Activated CD8-positive, alpha-beta memory T cell treated with anti-CD3 and anti-CD28 coated beads, Interleukin-2, amount 50 U/mL, for 24 hours (primary cell): Measurements from ENCODE around the gene MARVELD1.

Experiments used
- DNase-seq: peaks from one replicate; pipeline ENCODE4 v3.0.0-alpha.2; 2020; ENCODE audit errors: extremely low read depth

MARVELD1 gene

DNA sequence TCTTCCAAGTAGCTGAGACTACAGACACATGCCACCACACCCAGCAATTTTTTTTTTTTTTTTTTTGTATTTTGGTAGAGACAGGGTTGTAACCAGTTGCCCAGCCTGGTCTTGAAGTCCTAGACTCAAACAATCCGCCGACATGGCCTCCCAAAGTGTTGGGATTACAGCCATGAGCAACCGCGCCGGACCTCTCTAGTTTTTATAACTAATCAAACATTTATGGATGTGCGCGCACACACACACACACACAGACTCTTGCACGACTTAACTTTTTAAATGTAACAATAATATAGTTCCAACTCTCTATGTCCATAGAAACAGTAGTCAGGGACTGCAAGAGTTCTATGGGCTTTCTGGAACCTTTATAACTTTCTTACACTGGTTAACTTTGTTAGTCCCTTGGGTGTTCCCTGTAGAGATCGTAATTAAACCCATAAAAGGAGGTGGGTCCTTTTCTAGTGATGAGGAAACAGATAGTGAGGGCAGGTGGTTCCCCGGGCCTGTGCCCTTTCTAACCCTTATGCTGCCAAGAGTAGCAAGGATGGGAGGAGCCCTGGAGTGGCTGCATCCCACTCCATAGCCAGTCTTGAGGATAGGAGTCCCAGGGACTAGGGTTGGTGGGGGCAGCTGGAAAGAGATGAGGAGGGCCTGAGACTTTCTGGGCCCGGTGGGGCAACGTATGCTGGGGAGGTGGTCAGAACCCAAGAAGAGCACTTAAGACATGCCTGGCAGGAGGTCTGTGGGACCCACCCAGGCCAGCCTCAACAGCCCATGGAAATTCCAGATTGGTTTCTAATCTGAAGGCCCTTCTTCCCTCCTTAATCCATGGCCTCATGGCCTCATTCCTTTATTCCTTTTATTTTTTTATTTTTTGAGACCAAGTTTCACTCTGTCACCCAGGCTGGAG lies 8.6 kb downstream of the MARVELD1 start:
- no peak for DNase-seq

DNA sequence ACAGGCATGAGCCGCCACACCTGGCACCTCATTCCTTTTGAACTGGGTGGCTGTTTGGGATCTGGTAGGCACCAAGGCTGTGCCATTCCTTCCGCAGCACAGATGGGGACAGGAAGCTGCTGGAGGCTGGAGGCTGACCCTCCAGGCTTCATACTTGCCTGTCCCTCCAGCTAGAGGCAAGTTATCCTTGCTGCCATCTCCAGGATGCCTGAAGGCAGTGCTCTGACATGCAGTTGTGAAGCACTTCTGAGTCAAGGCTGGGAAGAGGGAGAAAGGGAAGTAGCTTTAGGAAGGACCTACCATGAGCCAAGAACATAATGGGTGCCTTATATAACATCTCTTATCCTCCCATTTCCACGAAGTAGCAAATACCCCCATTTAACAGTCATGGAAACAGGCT lies 9.5 kb downstream of the MARVELD1 start:
- no peak for DNase-seq

DNA sequence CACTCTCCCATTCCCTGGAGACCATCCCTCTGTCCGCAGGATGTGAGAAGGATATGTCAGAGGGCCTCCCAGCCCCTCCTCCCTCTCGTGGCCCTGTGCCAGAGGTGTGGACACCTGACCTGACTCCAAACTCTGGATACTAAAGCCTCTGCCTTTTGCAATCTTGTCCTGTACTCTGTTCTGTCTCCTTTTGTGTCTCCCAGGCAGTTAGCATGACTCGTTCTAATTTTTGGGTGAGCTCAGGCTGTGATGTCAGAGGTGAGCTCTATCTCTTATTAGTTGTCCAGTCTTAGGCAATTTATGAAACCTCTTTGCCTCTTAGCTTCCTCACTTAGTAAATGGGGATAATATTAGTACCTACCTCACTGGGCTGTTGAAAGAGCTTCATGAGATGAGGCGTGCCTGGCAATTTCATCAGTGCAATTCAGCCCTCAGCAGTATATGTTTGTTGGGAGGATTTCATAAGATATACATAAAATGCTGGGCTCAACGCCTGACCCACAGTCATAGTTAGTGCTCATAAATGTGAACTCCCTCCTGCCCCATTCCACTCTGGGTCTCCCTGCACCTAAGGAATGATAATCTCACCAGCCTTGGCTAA lies 10.9 kb downstream of the MARVELD1 start:
- DNase-seq: no peak

DNA sequence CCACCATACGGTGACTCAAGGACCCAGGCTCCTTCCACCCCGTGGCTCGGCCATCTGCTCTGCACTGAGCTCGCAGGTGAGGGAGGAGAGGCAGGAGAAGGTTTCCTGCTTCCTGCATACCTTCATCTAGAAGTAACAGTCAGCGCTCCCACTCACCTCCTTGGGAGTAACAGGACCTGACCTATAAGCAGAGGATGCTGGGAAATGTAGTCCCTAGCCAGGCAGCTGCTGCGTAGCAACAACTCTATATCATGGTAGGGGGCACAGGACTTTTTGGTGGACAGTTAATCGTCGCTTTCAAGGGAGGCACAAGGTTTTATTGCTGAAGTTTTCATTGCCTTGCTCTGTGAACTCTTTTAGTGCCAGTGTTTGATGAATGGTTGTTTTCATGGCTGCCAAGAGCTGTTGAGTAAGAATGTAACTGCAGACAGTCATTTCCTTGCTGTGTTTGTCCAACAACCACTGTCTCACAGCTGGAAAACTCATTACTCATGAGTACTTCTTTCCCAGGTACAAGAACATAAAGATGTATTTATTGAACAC lies 13.2 kb downstream of the MARVELD1 start:
- DNase-seq: no peak

DNA sequence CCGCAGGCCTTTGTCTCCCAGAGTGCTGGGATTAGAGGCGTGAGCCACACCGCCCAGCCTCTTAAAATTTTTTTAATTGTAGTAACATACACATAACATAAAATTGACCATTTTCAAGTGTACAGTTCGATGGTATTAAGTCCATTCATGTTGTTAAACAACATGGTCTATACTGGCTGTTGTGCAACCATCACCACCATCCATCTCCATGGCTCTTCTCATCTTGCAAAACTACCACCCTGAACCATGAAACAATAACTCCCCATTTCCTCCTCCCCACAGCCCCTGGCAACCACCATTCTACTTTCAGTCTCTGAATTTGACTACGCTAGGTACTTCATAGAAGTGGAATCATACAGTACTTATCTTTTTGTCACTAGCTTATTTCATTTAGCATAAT lies 15.5 kb downstream of the MARVELD1 start:
- DNase-seq: no peak

DNA sequence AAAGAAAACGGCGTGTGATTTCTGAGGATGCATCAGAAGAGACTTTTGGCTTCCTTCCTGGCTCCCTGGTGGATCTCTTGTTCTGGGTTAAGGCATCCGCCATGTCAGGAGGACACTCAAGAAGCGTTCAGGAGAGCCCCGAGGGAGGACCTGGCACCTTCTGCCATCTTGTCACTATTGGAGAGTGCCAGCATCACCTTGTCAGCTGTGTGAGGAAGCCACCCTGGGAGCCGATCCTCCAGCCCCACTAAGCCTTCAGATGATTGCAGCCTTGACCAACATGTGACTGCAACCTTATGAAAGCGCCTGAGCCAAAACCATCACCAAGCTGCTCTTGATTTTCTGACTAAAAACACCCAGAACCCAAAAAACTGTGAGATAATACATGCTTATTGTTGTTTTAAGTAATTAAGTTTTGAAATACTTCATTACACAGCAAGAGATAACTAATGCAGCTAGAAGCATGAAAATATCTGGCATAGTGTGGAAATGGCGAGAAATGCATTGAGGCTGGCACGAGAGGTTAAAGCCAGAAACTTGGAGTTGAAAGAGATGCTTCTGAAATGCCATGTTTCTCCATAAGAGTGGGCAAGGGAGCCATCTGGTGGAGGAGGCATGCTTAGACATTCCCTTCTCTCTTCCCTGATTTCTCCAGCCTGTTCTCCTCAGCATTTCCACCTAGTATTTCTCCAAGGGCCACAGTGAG lies 18.0 kb downstream of the MARVELD1 start:
- no peak for DNase-seq

DNA sequence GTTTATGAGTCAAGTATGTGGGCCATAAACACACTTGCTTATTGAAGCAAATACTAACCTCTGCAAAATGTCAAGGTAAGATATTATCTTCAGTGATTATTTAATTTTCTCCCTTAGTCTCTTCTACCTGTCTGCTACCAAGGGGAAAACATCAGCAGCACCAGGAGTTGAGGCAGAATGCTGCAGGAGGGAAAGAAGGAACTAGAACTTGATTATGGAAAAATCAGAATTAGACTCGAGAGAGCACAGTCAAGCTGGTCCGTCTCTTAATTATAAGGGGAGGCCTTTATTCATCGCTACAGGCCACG lies 18.5 kb downstream of the MARVELD1 start:
- no peak for DNase-seq

DNA sequence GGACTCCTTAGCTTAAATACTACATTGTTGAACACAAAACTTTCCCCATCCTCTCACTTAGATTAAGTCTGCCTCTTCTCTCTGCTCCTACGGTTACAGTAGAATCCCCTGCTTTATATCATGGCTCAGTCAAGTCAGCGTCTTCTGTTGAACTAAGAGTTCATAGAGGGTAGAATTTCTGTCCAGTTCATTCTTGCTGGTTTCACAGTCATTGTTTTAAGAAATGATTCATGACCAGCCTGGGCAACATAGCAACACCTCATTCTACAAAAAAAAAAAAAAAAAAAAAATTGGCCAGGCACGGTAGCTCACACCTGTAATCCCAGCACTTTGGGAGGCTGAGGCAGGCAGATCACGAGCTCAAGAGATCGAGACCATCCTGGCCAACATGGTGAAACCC lies 19.7 kb downstream of the MARVELD1 start:
- no peak for DNase-seq

DNA sequence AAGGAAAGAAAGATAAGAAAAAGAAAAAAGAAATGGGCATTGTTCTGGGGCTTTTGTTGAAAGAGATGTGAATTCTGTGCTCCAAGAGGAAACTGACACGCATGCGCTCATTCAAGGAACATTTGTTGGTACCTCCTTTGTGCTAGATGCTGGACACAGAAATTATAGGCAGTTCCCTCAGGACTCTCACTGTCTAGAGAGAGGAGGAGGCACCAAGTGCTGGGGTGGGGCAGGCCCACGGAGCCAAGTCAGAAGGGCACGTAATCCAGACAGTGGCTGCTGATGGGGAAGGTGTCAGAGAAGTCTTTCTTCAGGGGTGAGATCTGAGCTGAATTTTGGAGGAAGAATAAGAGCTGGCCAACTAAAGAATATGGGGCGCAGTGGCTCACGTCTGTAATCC lies 20.5 kb downstream of the MARVELD1 start:
- DNase-seq: no peak

DNA sequence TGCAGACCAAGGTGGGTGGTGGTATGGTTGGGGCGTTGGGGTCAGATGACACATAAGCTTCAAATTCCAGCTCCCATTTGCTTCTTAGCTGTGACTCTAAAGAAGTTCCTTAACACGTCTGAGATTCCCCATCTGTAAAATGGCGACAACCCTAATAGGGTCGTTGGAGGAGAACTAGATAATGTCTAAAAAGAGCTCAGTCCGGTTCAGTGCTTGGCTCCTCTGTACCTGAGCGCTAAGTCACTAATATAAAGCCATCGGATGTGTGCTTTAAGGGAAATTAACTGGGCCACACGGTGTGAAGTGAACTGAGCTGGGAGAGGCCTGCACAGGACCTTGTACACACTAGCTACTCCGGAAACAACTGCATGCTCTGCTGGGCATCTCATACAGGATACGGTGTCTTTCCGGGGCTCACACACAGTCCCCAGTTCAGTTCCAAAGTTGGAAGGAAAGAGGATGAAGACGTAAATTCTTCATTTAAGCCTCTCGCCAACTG lies 22.9 kb downstream of the MARVELD1 start:
- DNase-seq: no peak

DNA sequence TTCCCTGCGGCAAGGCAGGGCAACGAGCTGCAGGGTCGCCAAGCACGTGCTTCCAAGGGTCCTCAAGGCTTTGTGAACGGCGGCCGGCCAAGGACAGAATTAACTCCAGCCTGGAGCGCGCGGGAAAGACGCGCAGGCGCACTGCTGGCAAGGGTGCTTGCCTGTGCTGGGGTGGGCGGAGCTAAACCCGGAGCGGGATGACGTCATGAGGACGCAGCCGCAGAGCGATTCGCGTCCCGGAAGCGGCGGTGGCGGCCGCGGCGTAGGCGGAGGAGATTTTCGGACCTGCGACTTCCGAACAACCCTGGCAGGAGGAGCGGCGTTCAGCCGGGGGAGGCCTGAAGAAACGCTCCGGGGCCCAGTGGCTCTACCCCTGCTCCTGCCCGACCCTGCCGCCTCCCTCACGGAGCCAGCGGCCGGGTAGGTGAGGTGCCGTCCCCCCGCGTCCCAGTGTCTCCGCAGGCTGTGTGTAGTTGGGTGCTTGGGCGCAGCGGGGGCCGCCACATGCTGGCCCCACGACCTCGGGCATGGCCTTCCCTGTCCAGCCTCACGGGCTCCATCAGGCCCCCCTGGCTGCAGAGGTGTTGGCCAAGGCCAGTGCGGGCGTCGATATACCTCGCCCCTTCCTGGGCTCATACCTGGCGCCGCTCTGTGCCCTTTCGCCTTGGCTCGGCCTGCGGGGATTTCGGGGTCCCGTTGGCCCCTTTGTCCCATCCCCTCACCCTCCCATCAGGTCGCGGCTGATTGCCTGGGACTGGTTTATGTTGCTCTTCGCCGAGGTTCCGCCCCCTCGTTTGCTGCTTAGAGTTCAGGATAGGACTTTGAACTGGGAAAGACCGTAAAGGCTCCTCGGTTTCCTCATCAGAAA lies 23.6 kb downstream of the MARVELD1 start, which contains the start of gene ZFYVE27:
Gene ZFYVE27 (plus strand): TSS at position 227 of the 868 bp plus-strand sequence. CDS start 1,350 bp downstream, outside the sequence.
- peak; percentile 91 for DNase-seq

DNA sequence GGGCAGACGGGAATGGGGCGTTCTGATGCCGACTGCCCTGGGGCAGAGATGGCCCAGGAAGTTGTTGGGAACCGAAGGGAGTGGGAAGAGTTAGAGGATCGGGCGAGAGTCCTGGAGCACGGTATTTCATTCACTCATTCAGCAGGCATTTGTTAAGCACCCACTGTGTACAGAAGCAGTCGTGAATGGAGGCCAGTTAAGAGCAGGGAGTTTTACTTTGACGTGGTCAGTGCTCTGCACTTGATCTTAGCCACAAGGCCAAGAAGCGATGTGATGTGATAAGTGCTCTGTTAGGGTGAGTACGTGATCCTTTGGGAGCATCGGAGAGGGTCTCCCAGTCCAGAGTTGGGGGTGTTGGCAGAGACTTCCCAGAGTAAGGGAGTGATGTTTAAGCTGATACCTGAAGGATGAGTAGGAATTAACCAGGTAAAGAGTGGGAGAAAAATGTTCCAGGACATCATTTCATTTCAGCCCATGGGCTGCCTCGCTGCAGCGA lies 24.3 kb downstream of the MARVELD1 start:
- no peak for DNase-seq

DNA sequence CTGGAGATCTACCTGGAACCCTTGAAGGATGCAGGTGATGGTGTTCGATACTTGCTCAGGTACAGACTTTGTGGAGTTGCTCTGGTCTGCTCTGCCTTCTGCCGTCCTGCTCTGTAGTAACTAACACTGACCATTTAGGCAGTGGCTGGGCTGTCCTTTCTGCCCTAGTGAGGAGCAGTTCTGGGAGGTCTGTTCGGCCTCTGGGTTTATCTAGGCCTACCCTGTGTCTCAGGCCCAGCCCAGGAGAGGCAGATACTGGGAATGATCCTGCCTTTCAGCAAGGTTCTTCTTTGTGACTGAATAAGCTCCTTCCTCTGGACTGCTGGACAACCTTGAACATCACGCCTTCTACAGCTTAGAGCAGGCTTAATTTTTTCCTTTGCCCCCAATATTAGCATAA lies 25.1 kb downstream of the MARVELD1 start:
- DNase-seq: no peak

DNA sequence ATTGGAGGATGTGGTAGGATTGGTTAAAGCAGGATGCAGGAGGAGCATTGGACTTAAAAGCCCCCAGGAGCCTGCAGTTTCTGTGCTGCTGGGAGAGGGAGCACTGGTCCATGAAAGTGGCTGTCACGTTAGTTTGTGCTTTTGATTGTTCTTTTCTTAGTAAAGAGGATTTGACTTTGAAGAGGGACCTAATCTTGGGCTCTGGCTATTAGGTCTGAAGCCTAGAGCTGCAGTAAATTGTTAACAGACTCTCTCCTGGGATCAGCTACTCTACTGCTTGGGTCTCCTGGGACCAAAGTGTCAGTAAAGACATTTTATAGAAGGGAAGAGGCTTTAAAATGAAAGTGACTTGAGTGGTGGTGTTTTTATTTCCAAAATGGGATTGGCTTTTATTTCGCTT lies 27.1 kb downstream of the MARVELD1 start:
- no peak for DNase-seq

DNA sequence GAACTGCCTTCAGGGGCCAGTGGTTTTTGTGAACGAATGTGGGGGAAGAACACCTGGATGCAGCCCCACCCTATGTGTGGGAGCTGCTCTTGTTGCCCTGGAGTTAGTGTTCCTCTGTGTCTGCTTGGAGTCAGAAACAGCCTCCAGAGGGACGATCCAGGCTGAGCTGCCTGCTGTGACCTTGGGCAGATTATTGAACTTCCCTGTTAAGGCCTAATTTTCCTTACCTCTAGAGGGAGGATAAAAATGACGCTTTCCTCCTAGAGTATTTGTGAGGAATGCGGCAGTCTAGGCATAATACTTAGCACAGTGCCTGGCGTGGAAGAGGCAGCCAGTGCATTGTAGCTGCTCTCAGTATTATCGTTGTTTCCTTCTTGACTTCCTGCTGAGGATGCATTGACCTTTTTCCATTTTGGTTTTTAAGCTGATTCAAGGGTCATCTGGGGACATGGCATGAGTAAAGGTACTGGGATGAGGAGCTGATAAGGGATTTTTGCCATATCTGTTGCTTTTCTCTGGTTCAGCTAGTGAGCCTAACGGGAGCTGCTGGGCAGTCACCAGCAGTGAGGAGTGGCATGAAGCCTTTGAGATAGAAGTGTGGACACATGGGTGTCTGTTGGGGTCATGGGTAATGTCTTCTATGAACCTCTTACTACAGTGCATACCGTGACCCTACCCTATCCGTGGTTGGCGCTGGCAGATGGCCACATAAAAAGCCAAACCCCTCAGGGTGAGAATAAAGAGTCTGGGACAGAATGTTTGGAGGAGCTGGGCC lies 29.8 kb downstream of the MARVELD1 start:
- no peak for DNase-seq

DNA sequence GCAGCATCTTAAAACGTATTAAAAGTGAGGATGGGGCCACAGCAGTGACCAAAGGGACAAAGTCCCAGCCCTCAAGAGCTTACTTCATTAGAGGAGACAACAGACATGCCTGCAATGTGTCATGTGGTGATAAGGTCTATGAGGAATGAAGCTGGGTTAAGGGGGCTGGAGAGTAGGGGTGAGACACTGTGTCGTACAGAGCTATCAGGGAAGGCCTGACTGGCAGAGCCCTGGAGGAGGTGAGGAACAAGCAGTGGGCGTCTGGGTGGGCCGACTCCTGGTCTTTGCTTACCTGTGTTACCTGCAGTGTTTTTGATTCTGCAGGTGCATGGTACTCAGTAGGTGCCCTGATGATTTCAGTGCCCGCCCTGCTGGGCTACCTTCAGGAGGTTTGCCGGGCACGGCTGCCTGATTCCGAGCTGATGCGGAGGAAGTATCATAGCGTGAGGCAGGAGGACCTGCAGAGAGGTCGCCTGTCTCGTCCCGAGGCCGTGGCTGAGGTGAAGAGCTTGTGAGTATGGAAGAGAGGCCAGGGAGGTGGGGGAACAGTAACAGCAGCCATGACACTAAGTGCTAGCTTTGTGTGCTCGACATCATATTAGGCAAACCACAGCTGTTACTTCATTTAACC lies 31.0 kb downstream of the MARVELD1 start:
- DNase-seq: no peak

DNA sequence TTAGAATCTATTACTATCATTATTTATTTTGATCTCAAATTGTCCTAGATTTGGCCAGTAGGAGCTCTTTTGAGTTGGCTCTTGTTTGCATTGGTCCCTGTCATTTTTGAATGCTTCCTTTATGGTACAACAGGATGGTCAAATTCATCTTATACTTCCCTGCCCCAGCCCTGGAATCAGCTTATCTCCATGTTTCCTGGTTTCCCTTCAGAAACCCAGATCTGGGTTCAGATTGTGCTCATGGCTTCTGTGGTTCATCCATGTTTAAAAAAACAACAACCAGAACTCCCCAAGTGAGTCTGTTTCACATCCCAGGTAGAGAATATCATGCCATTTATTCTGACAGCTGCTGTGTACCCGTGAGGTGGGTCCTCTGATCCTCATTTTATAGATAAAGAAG lies 34.0 kb downstream of the MARVELD1 start:
- no peak for DNase-seq

DNA sequence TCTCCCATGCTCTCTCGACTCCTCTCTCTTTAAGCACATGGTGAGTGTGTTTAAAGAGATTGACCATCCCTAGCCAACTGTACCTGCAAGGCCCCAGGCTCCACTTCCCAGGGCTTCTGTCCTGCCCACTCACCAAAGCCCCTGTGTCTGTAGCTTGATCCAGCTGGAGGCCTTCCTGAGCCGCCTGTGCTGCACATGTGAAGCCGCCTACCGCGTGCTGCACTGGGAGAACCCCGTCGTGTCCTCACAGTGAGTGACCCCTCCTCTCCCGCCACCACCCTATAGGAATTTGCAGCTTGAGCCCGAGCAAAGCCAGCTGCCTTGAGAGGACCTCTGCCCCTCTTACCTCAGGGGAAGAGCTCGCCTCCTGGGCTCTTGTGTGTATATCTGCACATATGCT lies 34.6 kb downstream of the MARVELD1 start:
- DNase-seq: no peak

DNA sequence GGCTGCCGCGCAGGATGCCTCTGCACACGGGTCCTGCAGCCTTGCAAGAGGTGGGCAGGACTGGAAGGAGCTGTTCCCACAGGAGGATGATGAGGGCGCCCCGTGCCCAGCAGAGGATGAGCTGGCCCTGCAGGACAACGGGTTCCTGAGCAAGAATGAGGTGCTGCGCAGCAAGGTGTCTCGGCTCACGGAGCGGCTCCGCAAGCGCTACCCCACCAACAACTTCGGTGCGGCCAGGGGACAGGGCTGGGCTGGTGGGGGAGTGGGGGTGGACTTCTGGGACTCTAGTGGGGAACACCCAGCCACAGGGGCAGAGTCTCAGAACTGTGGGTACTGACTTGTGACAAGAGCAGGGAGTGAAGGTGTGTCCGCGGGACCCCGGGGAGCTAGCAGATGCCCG lies 39.4 kb downstream of the MARVELD1 start:
- no peak for DNase-seq

DNA sequence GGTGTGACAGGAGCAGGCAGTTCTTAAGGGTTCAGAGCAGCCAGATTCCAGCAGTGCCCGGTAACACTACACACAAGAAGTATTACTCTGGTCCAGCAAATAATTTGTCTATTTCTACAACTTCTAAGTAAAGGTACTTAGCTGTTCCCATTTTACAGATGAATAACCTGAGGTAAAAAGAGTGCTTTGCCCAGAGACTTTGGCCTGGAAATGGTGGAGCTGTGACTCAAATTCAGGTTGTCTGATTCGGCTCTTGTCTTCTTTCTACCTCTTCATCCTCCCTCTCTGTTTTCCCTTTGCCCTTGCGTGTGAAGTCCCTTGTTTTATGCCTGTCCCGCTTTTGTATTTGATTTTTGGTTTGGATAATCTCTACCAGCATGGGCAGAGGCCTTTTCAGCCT lies 41.2 kb downstream of the MARVELD1 start:
- no peak for DNase-seq
